Measurements from ENCODE around the gene PALM3.
A peak's percentile ranks its signal among the peaks of the same experiment; 100 is the strongest.

PALM3 gene

GRCh38 chr19:14005349-14006084 lies 56.4 kb downstream of the PALM3 start:
- FAIRE-seq (peak; percentile 83), DNase-seq (ENCODE audit: extremely low spot score, insufficient read length, low read depth) (peak; percentile 58)

DNA sequence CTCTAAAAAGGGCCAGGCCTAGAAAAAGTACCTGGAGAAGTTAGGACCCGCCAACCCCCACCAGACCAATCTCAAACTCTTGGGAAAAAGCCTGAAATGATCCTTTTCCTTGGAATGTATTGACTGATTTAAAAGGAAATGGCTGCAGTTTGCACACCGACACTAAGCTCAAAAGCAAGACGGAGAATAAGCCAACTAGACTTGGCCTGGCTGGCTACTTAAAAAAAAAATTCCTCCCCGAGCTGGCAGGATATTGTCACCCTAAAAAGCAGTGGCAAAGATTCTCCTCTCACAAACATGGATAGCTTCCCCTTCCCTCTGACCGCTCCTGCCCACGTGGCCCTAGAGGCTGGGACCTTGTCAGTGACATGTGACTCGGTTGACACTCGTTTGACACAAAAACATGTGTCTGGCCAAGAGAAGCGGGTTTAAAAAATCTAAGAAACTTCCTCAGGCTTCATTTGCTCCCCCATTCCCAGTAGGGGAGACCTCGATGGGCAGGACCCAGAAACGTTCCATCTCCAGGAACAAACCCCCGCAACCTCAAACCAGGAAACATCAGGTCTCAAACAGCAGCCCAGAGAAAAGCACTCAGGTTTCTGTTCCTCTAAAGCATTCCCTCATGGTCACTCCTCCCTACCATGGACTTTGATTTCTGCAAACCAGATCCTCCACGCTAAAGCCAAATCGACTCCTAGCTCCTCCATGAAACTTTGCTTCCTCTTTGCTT lies 57.1 kb downstream of the PALM3 start:
- FAIRE-seq: peak; percentile 76
- DNase-seq (ENCODE audit: extremely low spot score, insufficient read length, low read depth): no peak

All from GM18507 (cell line).